ENCODE data around the gene BAD.

BAD gene

DNA sequence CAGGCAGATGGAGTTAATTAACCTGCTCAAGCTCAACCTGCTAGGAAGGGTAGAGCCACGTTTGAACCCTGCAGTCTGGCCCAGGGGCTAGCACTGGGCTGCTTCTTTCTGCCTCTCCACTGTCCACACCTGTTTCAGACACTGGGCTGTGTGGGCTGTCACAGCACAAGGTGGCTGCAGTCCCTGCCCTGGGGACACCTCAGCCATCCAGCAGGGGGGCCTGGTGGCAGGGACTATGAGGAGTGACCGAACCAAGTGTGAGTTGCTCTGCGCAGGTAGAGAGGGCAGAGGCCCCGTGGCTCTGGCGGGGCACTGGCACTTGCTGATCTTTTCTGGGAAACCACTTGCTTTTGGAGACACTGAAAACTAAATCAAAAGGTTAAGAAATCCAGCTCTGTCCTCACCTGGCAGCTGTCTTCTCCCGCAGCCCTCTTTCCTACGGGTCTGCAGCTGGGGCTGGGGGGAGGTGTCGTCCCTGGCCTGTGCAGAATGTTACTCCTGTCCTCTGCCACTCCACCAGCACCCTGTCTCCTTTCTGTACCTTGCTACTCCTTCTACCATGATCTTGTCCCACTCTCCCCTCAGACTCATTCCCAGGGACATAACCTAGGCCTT is 5.8 kb downstream of the BAD start:
- TF ChIP-seq, protein P1, sequence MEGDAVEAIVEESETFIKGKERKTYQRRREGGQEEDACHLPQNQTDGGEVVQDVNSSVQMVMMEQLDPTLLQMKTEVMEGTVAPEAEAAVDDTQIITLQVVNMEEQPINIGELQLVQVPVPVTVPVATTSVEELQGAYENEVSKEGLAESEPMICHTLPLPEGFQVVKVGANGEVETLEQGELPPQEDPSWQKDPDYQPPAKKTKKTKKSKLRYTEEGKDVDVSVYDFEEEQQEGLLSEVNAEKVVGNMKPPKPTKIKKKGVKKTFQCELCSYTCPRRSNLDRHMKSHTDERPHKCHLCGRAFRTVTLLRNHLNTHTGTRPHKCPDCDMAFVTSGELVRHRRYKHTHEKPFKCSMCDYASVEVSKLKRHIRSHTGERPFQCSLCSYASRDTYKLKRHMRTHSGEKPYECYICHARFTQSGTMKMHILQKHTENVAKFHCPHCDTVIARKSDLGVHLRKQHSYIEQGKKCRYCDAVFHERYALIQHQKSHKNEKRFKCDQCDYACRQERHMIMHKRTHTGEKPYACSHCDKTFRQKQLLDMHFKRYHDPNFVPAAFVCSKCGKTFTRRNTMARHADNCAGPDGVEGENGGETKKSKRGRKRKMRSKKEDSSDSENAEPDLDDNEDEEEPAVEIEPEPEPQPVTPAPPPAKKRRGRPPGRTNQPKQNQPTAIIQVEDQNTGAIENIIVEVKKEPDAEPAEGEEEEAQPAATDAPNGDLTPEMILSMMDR (conservative IDR thresholded peaks at IDR 0.05; ENCODE audit: low read depth), result no peak
- DNase-seq (ENCODE audit: low spot score), result no peak
- POLR2A ChIA-PET (ENCODE audit: low non-redundant PET), result interaction anchor here (0.6 kb wide), 1 partner anchor 37 kb away, joined by 4 read pairs; no protein-coding TSS in a partner anchor
- peak overlapping the region; percentile 98 for H3K27ac ChIP-seq
- CTCF ChIA-PET, result interaction anchor here (0.6 to 1.3 kb wide), 2 partner anchors 11 to 26 kb away, joined by 4 read pairs; no protein-coding TSS in a partner anchor

DNA sequence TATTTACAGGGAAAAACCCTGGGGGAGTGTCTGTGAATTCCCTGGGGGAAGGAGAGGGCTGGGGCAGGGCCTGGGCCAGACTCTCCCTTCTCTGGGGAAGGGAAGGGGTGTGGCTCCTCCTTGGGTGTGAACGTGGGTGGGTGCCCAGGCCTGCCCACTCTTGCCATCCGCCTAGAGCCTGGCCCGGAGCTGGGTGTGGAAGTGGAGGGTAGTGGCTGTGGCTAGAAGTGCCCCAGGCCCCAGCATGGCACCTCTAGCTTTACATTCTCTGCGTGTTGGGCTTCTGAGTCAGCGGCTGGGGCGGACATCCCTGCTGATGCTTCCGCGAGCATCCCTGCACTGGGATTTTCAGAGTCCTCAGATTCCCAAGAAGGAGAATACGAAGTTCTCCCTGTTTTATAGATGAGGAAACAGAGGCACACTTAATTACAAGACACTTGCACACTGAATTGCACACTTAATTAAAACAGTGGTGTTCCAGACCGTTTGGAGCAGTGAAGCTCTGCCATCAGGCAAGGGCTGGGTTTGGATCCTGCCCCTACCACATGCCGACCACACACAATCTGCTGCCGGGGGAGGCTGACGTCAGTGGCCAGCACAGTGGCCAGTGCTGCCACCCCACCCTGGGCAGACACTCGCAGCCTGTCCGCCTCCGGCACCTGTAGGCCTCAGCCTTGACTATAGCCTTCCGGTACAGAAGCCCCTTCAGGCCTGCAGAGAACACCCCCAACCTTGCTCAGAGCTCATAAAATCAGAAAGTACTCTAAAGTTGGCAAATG is 7.6 kb downstream of the BAD start:
- POLR2A ChIA-PET (ENCODE audit: low non-redundant PET), result interaction anchor here (0.6 to 2.0 kb wide), 4 partner anchors 9 to 559 kb away, joined by 3 to 7 read pairs (median 5); no protein-coding TSS in a partner anchor
- peak overlapping the region; percentile 98 for H3K27ac ChIP-seq
- TF ChIP-seq, protein P1 (conservative IDR thresholded peaks at IDR 0.05; ENCODE audit: low read depth), result no peak
- peak; percentile 86 for DNase-seq (ENCODE audit: low spot score)
- CTCF ChIA-PET, result interaction anchor here (0.7 to 1.3 kb wide), 3 partner anchors 14 to 25 kb away, joined by 4 to 10 read pairs (median 5); no protein-coding TSS in a partner anchor

DNA sequence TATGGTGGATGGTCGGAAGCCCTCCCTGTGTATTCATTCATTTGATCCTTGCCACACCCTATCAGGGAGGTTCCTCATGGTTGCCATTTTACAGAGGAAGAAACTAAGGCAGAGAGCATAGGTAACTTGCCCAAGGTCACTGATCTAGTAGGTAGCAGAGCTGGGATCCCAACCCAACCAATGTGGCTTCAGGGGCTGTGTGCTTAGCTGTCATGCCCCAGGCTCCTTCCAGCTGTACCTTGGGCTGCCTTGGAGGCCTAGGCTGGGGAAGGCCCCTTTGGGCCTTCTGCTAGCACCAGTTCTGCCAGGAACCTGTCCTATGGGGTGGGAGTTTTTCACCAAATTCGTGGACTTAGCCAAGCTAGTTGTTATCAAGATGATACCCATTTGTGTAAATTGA is 8.6 kb downstream of the BAD start:
- peak overlapping the region; percentile 98 for H3K27ac ChIP-seq
- TF ChIP-seq, protein P1 (conservative IDR thresholded peaks at IDR 0.05; ENCODE audit: low read depth), result no peak
- ChIA-PET CTCF (interaction anchor here (1.3 kb wide), 1 partner anchor 13 kb away, joined by 4 read pairs; no protein-coding TSS in a partner anchor), POLR2A (ENCODE audit: low non-redundant PET) (interaction anchor here (0.5 to 2.0 kb wide), 2 partner anchors 11 to 31 kb away, joined by 5 read pairs; no protein-coding TSS in a partner anchor)
- no peak for DNase-seq (ENCODE audit: low spot score)

DNA sequence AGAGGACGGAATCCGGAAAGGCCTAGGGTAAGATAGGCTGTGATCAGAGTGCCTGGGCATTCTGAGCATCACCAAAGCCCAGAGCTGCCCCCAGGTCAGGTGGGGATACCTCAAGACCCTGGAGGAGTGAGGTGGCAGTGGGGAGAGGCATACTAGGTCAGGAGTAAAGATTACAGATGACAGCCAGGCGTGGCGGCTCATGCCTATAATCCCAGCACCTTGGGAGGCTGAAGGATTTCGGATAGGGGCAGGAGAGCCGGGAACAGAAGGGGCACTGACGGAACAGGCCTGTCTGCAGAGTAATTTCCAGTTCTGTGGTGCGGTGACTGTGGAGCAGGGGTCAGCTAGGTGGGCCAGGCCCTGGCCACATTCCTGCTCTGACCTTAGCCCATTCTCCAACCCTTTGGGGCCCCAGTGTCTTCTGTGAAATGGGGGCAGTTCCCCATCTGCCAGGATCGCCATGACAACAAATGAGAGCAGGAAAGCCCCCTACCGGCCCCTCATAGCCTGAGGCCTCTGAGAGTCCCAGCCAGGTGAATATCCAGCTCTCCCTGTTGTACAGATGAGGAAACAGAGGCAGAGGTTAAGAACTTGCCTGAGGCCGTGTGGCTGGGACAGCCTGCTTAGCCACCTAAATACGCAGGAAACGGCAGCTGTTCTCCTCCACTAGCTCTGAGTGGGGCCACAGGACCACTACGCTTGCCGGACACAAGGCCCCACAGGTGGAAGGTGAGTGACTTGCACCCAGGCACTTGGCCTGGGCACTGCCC is 9.2 kb downstream of the BAD start:
- H3K27ac ChIP-seq, result peak overlapping the region; percentile 98
- POLR2A ChIA-PET (ENCODE audit: low non-redundant PET), result interaction anchor here (0.5 to 2.0 kb wide), 3 partner anchors 12 to 60 kb away, joined by 5 to 6 read pairs (median 5); no protein-coding TSS in a partner anchor

DNA sequence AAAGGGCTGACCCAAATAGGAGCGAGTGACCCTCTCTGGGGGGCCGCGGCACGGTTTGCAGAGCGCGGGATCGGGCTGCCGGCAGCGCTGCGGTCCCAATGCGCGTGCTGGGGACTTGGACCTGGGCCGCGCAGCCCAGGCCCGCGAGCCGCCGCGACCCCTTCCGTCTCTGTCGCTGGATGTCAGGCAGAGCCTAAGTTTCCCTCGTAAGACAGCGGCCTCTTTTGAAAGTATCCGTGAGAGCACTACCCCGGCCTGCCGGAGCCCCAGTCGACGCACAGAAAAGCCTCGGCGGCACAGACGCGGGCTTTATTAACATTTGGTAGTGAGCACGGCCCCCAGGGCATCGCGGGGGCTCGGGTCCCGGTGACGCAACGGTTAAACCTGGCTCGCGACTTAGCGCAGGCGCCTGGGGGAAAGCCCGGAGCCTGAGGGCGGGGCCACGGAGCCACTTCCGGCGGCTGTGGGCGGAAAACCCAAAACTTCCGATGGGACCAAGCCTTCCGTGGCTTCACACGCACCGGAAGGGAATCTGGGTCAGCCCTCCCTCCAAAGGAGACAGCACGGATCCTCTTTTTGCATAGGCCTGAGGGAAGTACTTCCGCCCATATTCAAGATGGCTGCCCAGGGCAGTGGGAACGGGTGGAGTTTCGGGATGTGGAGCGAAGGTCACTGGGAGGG is 14.8 kb downstream of the BAD start:
- peak; percentile 91 for DNase-seq (ENCODE audit: low spot score)
- TF ChIP-seq, protein P1 (conservative IDR thresholded peaks at IDR 0.05; ENCODE audit: low read depth), result no peak
- ChIA-PET CTCF (interaction anchor here (0.6 to 3.6 kb wide), 4 partner anchors 12 to 35 kb away, joined by 4 to 18 read pairs (median 6); partner anchors contain the start of genes CATSPERZ and PLCB3), POLR2A (ENCODE audit: low non-redundant PET) (interaction anchor here (0.6 to 1.4 kb wide), 2 partner anchors 17 to 24 kb away, joined by 4 to 7 read pairs; no protein-coding TSS in a partner anchor)
- H3K27ac ChIP-seq, result peak overlapping the region; percentile 99

More for the DNA sequence above, 9.2 kb downstream of the BAD start:
- TF ChIP-seq, protein P1 (conservative IDR thresholded peaks at IDR 0.05; ENCODE audit: low read depth), result no peak
- CTCF ChIA-PET, result interaction anchor here (0.5 to 1.3 kb wide), 3 partner anchors 12 to 30 kb away, joined by 3 to 6 read pairs (median 4); no protein-coding TSS in a partner anchor
- DNase-seq (ENCODE audit: low spot score), result no peak

All from RWPE1 (cell line).